HG03439 (cell line): Measurements from ENCODE around the gene NELFA.

Experiments used
- ATAC-seq: cut with Tn5 transposase; IDR thresholded peaks from one replicate; pipeline ENCODE4 v1.9.1; 2021; ENCODE audit warnings: mild to moderate bottlenecking, moderate library complexity; ENCODE audit not compliant: unreplicated experiment

NELFA gene

GRCh38 chr4:1945124-1945895, 63.5 kb downstream of the NELFA start:
- no peak for ATAC-seq

- ATAC-seq: no peak
Measured at GRCh38 chr4:1943928-1944327, 64.8 kb downstream of the NELFA start.

GRCh38 chr4:1940566-1940965, 68.2 kb downstream of the NELFA start:
- no peak for ATAC-seq

- ATAC-seq: no peak
Measured at GRCh38 chr4:1939664-1940509, 68.9 kb downstream of the NELFA start.

GRCh38 chr4:1938027-1938426, 70.7 kb downstream of the NELFA start:
- no peak for ATAC-seq

GRCh38 chr4:1937550-1937949, 71.2 kb downstream of the NELFA start:
- no peak for ATAC-seq

- no peak for ATAC-seq
Measured at GRCh38 chr4:1933700-1934099, 75.1 kb downstream of the NELFA start.

GRCh38 chr4:1932736-1933135, 76.0 kb downstream of the NELFA start:
- ATAC-seq: no peak
